HepG2 (cell line): ENCODE data around the gene LOX. TPM values are rescaled to one million over a fixed set of nuclear protein-coding genes. Genes with fewer than 3 reads are reported as not detected.

Experiments used
- AGO2 ChIP-seq: fragments of 200-400 bp; formaldehyde crosslinking; optimal IDR thresholded peaks from 2 replicates; pipeline ENCODE3; 2017; ENCODE audit warnings: mild to moderate bottlenecking, low read depth, low read length, moderate library complexity
- EZH2 ChIP-seq: conservative IDR thresholded peaks from 2 replicates; pipeline ENCODE4 v1.6.1; 2012; ENCODE audit warnings: mild to moderate bottlenecking, low read depth, low read length, moderate library complexity
- GABPB1 ChIP-seq: IDR thresholded peaks from 2 replicates; pipeline ENCODE4 v1.6.1; 2016; ENCODE audit warnings: mild to moderate bottlenecking, missing genetic modification reagents, moderate library complexity, missing compliant biosample characterization
- GMEB1 ChIP-seq: sonication (generic); formaldehyde crosslinking; IDR thresholded peaks from 2 replicates; pipeline ENCODE4 v1.5.1; 2020; ENCODE audit warnings: missing genetic modification reagents, mild to moderate bottlenecking, borderline replicate concordance
- HDAC2 ChIP-seq: sonication (generic); formaldehyde crosslinking; IDR thresholded peaks from 2 replicates; pipeline ENCODE4 v1.4.0; 2020; ENCODE audit warnings: missing genetic modification reagents
- IRF1 ChIP-seq: sonication (generic); formaldehyde crosslinking; IDR thresholded peaks from 2 replicates; pipeline ENCODE4 v1.4.0; 2020; ENCODE audit warnings: low read depth, mild to moderate bottlenecking, missing genetic modification reagents
- KAT2B ChIP-seq: fragments of 150-350 bp; IDR thresholded peaks from 2 replicates; pipeline ENCODE4 v1.6.1; 2014; ENCODE audit warnings: low read depth, low read length, borderline replicate concordance
- MAZ ChIP-seq, 2 experiments: sonication (generic) in 1 of 2; formaldehyde crosslinking in 1 of 2; IDR thresholded peaks; 2 replicates each; pipeline versions ENCODE4 v1.5.0 to v1.6.1; 2012 to 2020; ENCODE audit warnings: low read depth in 2 of 2, mild to moderate bottlenecking in 2 of 2, borderline replicate concordance in 1 of 2, improper control_type of control experiment in 1 of 2, low read length in 1 of 2, missing genetic modification reagents in 1 of 2, moderate library complexity in 1 of 2
- MEIS2 ChIP-seq: sonication (generic); formaldehyde crosslinking; IDR thresholded peaks from 2 replicates; pipeline ENCODE4 v1.9.0; 2021; ENCODE audit warnings: mild to moderate bottlenecking, missing genetic modification reagents
- PLSCR1 ChIP-seq: sonication (generic); formaldehyde crosslinking; IDR thresholded peaks from 2 replicates; pipeline ENCODE4 v1.5.0; 2020; ENCODE audit warnings: missing genetic modification reagents, mild to moderate bottlenecking, borderline replicate concordance
- PRMT3 ChIP-seq: sonication (generic); formaldehyde crosslinking; IDR thresholded peaks from 2 replicates; pipeline ENCODE4 v1.8.1; 2022; ENCODE audit warnings: low read depth, mild to moderate bottlenecking, moderate library complexity, missing genetic modification reagents, borderline replicate concordance
- SOX5 ChIP-seq: IDR thresholded peaks from 2 replicates; pipeline ENCODE4 v1.6.1; 2016; ENCODE audit warnings: borderline replicate concordance
- SP2 ChIP-seq: sonication (generic); formaldehyde crosslinking; IDR thresholded peaks from 2 replicates; pipeline ENCODE4 v1.5.1; 2020; ENCODE audit warnings: mild to moderate bottlenecking, missing genetic modification reagents
- YEATS4 ChIP-seq: sonication (generic); formaldehyde crosslinking; IDR thresholded peaks from 2 replicates; pipeline ENCODE4 v1.4.0; 2020; ENCODE audit warnings: missing genetic modification reagents, borderline replicate concordance
- ZMAT5 ChIP-seq: sonication (generic); formaldehyde crosslinking; IDR thresholded peaks from 2 replicates; pipeline ENCODE4 v1.5.0; 2020; ENCODE audit warnings: mild to moderate bottlenecking, low read depth, missing genetic modification reagents, borderline replicate concordance
- ZNF12 ChIP-seq: sonication (generic); formaldehyde crosslinking; IDR thresholded peaks from 2 replicates; pipeline ENCODE4 v1.5.0; 2020; ENCODE audit warnings: missing genetic modification reagents
- ZNF17 ChIP-seq: sonication (generic); formaldehyde crosslinking; IDR thresholded peaks from 2 replicates; pipeline ENCODE4 v1.5.0; 2020; ENCODE audit warnings: mild to moderate bottlenecking, missing genetic modification reagents
- ZNF430 ChIP-seq: sonication (generic); formaldehyde crosslinking; IDR thresholded peaks from 2 replicates; pipeline ENCODE4 v1.9.0; 2021; ENCODE audit warnings: mild to moderate bottlenecking, missing genetic modification reagents
- ZNF510 ChIP-seq: sonication (generic); formaldehyde crosslinking; IDR thresholded peaks from 2 replicates; pipeline ENCODE4 v1.4.0; 2020; ENCODE audit warnings: low read depth, mild to moderate bottlenecking, missing genetic modification reagents
- ZNF557 ChIP-seq: sonication (generic); formaldehyde crosslinking; IDR thresholded peaks from 2 replicates; pipeline ENCODE4 v1.4.0; 2020; ENCODE audit warnings: missing genetic modification reagents
- ZNF775 ChIP-seq: sonication (generic); formaldehyde crosslinking; IDR thresholded peaks from 2 replicates; pipeline ENCODE4 v1.4.0; 2020; ENCODE audit warnings: missing genetic modification reagents, mild to moderate bottlenecking, moderate library complexity, borderline replicate concordance
- polyA plus RNA-seq, 8 experiments: library from polyadenylated mRNA; depleted of rRNA in 3 of 8; stranded (reverse) in 7 of 8; unstranded in 1 of 8; fragments of >200 nt; fragmentation: Illumina TruSeq in 4 of 8; extraction: Trizol in 4 of 8; gene quantifications; 2 replicates each; pipeline versions ENCODE4 v1.2.1 to v1.2.3, GENCODE V29; 2011 to 2016; ENCODE audit warnings: low read depth in 4 of 8, missing spikeins in 1 of 8, mixed read lengths in 1 of 8; ENCODE audit not compliant: insufficient read depth in 1 of 8
- total RNA-seq, 5 experiments: library from RNA; depleted of rRNA; stranded (reverse); fragments of >200 nt; fragmentation: Illumina TruSeq; extraction: Trizol; gene quantifications; 2 replicates each; pipeline ENCODE4 v1.2.3, GENCODE V29; 2016; ENCODE audit warnings: low read depth in 1 of 5

The LOX gene
- total and polyA plus RNA-seq, 2 of the 13 experiments (the other 11 are each of a cell fraction or from before 2014, with no cell fraction given), result 0.73 to 173 TPM

GRCh38 chr5:122077366-122078115, 518 bp downstream of the LOX start (continued):
- TF ChIP-seq YEATS4 (CRISPR knock-in tag), result no peak
- TF ChIP-seq ZNF510 (CRISPR knock-in tag), result 0 out of 2 replicates have a peak, but pooled peaks have one; percentile 57
- TF ChIP-seq ZNF557 (CRISPR knock-in tag), result no peak
- no peak for TF ChIP-seq MAZ (IDR thresholded peaks at IDR 0.05; ENCODE audit: borderline replicate concordance, low read depth, low read length)
- TF ChIP-seq MAZ (CRISPR knock-in tag; IDR thresholded peaks at IDR 0.05; ENCODE audit: low read depth), result peak; percentile 12; the same call in 1 of the 2 replicates
- no peak for TF ChIP-seq EZH2
- no peak for TF ChIP-seq KAT2B
- 0 out of 2 replicates have a peak, but pooled peaks have one; percentile 5 for TF ChIP-seq HDAC2 (CRISPR knock-in tag)
- no peak for TF ChIP-seq PLSCR1 (CRISPR knock-in tag)
- TF ChIP-seq ZNF17 (CRISPR knock-in tag), result no peak
- TF ChIP-seq AGO2, result peak; percentile 39
- no peak for TF ChIP-seq ZNF12 (CRISPR knock-in tag)
- TF ChIP-seq PRMT3 (CRISPR knock-in tag), result 0 out of 2 replicates have a peak, but pooled peaks have one; percentile 59
- peak; percentile 57; the same call in 1 of the 2 replicates for TF ChIP-seq GABPB1 (CRISPR knock-in tag)
- peak; percentile 65; the same call in 1 of the 2 replicates for TF ChIP-seq ZNF430 (CRISPR knock-in tag)
- TF ChIP-seq MEIS2 (CRISPR knock-in tag), result peak; percentile 17; the same call in 1 of the 2 replicates
- 0 out of 2 replicates have a peak, but pooled peaks have one; percentile 33 for TF ChIP-seq ZMAT5
- TF ChIP-seq GMEB1 (CRISPR knock-in tag), result no peak
- TF ChIP-seq SP2 (CRISPR knock-in tag), result 0 out of 2 replicates have a peak, but pooled peaks have one; percentile 24
- TF ChIP-seq ZNF775 (CRISPR knock-in tag), result peak; percentile 78; the same call in 1 of the 2 replicates
- TF ChIP-seq SOX5, result no peak
- TF ChIP-seq IRF1 (CRISPR knock-in tag), result no peak
